NCI-H146 (cell line): ENCODE measurements around the gene FBLN1.
A peak's percentile ranks its signal among the peaks of the same experiment; 100 is the strongest.
"Not testable (repeated sequence)": the region's sequence is repeated elsewhere in the genome, so short reads cannot be mapped to it uniquely, and the experiment has no call there.

Experiments used
- DNase-seq: peaks from one replicate; lab custom pipeline; 2025; lab: John Stamatoyannopoulos, UW

FBLN1 gene, protein sequence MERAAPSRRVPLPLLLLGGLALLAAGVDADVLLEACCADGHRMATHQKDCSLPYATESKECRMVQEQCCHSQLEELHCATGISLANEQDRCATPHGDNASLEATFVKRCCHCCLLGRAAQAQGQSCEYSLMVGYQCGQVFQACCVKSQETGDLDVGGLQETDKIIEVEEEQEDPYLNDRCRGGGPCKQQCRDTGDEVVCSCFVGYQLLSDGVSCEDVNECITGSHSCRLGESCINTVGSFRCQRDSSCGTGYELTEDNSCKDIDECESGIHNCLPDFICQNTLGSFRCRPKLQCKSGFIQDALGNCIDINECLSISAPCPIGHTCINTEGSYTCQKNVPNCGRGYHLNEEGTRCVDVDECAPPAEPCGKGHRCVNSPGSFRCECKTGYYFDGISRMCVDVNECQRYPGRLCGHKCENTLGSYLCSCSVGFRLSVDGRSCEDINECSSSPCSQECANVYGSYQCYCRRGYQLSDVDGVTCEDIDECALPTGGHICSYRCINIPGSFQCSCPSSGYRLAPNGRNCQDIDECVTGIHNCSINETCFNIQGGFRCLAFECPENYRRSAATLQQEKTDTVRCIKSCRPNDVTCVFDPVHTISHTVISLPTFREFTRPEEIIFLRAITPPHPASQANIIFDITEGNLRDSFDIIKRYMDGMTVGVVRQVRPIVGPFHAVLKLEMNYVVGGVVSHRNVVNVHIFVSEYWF

DNA sequence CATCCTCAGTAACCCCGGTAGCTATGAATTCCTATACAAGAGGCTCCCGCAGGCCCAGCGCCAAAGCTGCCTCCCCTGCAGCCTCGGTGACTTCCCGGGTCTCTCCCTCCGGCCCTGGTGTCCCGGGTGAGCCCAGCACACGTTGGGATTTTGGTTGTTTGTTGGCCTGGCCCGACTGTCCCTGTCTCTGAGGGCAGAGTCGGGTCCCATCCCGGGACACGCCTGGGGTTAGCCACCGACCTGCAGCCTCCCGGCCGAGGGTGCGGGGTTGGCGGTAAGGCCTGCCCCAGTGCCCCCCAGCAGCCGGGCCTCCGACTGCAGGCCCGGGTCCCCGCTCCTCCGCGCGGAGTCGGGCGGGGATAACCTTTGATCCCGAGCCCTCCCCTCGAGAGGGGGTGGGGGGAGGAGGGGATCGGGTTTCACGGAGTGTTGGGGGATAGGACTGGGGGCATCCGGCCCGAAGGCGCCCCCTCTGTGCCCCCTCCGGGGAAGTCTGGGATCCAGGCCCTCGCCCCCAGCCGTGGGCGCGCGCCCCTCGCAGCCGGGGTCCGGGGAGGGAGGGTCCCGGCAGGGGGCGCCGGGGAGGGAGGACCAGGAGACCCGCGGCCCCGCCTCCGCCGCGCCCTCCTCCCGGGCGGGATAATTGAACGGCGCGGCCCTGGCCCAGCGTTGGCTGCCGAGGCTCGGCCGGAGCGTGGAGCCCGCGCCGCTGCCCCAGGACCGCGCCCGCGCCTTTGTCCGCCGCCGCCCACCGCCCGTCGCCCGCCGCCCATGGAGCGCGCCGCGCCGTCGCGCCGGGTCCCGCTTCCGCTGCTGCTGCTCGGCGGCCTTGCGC is at the start of gene FBLN1:
Gene FBLN1 (plus strand): TSS at position 669 of the 835 bp plus-strand sequence. CDS start 103 bp downstream, at position 772.
- DNase-seq, result peak; percentile 63

DNA sequence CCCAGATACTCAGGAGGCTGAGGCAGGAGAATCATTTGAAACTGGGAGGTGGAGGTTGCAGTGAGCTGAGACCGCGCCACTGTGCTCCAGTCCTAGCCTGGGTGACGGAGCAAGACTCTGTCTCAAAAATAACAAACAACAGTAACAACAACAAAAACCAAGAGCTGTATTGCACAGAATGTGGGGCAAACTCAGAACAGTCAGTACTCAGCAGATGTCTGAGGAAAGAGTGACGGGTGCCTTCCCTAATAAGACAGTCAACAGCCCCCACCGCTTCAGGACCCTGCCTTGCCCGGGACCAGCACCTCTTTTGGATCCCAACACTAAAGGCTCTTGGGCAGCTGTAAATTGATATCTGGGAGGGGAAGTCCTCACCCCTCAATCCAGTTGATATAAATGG is 48.9 kb upstream of the FBLN1 start:
- no peak for DNase-seq

DNA sequence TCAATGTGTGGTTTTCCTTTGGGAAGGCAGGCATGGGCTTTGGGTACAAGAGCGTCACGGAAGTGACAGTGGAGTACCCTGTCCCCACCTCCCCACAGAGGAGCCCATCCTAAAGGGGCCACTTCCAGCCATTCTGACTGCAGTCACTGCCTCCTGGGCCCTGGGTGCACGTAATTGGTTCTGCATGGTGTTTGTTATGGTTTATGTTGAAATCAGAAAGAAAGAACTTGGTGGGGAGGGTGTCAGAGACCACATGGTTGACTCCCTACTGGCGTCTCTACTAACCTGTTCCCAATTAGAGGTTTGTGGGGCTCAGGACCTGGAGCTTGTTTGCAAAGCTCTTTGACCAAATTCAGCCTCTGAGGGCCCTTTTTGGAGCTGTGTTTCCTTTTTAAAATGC is 48.4 kb upstream of the FBLN1 start:
- no peak for DNase-seq

DNA sequence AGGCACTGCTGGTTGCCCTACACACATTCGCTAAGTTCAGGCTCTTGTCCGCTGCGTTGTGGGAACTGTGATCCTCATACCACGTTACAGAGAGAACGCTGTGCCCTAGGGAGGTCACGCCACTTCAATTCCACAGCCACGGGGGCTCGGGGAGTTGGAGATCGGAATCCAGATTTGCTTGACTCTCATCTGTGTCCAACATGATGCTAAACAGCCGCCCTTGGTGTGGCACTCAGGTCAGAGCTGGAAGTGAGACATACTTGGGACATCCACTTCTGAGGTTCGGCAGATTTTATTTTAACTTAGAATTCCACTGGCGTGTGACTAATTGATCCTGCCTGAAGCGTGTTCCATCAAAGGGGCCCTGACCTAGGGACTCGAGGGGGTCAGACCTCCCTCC is 47.5 kb upstream of the FBLN1 start:
- no peak for DNase-seq

DNA sequence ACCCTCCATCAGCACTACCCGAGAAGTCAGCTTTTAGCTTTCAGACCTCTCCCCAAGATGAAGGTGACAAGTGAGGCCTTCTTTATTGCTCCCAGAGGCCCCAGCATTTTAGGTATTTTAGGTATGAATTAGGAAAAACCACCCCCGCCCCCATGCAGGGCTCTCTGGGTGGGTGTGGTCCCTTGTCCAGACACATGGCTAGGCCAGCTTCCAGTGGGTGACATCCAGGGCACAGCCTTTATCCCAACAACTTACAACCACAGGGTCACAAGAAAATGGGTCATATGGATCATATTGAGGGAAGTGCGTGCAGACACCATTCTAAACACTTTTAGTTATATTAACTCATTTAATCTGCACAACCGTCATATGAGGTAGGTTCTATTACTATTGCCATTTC is 47.1 kb upstream of the FBLN1 start:
- no peak for DNase-seq

DNA sequence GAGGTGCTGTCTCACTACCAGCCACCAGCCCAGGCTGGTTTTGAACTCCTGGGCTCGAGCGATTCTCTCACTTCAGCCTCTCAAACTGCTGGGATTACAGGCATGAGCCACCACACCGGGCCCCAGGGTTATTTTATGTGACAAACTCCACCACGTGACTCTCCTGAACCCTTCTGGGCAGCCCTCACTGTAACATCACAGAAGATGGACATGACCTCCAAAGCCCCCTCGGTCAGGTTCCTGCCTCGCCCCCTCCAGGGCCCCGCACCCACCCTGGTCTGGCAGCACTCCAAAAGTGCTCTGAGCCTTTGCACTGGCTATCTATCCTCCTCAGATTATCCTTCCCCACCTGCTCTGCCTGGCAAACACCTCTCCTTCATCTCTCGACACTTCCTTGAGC is 45.9 kb upstream of the FBLN1 start:
- no peak for DNase-seq

DNA sequence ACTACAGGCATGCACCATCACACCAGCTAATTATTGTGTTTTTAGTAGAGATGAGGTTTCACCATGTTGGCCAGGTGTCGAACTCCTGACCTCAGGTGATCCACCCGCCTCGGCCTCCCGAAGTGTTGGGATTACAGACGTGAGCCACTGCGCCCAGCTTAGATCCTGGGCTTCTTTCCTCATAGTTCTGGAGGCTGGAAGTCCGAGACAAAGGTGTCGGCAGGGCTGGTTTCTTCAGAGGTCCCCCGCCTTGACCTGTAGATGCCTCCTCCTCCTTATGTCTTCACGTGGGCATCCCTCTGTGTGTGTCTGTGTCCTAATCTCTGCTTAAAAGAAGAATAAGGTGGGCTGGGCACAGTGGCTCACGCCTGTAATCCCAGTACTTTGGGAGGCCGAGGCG is 44.2 kb upstream of the FBLN1 start:
- no peak for DNase-seq

DNA sequence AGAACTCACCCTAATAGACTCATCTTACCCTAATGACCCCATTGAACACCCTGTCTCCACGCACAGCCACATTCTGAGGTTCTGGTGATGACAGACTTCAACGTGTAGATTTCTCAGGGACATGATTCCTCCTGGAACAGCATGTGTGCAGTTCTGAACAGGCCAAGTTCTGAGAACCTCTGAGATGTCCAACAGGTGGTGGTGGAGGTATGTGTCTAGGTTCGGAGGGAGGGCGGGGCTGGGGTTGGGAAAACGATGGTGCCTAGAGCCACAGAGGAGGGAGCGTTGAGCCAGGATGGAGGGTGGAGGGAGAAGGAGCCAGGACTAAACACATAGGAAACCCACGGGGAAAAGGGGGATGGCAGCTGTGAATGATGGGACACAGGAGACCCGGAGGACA is 43.4 kb upstream of the FBLN1 start:
- DNase-seq, result no peak

DNA sequence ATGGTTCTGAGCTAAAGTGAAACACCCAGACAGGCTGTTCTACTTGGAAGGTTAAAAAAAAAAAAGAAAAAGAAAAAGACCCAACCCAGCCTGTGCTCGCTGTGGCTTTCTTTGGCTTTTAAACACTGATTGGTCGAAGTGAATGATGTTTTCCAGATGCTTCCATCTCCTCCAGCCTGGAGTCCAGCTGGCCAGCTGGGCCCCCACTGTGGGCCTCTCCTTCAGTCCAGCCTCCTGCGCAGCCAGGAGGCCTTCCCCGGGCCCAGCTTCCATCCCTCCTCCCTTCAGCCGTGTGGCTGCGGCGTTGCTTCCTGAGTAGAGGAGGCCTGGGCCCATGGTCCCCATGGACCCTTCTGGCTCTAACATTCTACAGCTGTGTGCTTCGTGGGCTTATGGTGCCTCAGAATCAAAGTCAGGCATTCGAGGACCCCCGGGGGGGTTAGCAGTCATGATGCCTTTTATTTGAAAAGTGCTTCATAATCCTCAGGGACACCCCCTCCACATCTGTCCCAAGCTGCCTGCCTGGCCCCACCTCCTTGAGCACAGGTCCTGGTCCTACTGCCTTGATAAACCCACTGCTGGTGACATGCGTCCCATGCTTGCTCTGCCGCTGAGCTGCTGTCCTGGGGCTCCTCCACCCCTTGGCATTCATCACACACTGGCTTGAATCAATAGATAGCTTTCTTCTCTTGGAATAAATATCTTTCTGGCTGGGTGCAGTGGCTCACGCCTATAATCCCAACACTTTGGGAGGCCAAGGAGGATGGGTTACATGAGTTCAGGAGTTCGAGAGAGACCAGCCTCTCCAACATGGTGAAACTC is 42.2 kb upstream of the FBLN1 start:
- no peak for DNase-seq

DNA sequence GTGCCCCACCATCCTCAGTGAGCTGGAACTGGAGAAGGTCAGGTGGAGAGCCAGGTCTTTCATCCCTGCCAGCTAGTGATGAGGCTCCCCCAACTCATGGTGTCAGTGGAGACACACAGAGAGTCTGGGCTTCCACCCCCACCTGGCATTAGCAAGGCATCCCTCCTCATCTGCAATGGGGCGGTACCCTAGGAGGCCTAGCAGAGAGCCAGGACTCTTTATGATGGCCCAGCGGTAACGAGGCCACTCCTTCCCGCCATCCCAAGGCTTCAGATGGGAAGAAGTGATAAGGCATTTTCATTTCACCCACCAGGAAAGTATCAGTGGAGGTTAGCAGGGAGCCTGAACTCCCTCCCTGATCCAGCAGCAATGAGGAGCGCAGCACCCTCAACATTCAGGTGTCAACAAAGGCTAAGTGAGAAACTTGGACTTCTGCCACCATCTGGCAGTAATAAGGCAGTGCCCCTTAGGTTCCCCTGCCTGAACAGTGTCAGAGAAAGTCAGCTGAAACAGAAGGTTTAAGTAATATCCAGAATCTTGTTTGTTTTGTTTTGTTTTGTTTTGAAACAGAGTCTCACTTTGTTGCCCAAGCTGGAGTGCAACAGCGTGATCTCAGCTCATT is 40.5 kb upstream of the FBLN1 start:
- DNase-seq, result peak; percentile 12

DNA sequence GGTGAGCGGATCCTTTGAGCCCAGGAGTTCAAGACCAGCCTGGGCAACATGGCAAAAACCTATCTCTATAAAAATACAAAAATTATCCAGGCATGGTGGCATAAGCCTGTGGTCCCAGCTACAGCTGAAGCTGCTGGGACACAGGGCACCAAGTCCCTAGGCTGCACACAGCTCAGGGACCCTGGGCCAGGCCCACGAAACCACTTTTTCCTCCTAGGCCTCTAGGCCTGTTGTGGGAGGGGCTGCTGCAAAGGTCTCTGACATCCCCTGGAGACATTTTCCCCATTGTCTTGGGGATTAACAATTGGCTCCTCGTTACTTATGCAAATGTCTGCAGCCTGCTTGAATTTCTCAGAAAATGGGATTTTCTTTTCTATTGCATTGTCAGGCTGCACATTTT is 39.0 kb upstream of the FBLN1 start:
- not testable (repeated sequence) for DNase-seq

DNA sequence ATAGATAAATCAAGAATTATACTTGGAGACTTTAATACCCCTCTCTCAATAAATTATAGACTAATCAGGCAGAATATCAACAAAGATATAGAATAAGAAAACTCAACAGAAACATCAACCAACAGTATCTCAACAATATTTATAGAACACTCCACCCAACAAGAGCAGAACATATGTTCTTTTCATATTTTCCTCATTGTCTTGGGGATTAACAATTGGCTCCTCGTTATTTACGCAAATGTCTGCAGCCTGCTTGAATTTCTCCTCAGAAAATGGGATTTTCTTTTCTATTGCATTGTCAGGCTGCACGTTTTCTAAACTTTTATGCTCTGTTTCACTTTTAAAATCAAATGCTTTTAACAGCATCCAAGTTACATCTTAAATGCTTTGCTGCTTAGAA is 37.0 kb upstream of the FBLN1 start:
- no peak for DNase-seq

DNA sequence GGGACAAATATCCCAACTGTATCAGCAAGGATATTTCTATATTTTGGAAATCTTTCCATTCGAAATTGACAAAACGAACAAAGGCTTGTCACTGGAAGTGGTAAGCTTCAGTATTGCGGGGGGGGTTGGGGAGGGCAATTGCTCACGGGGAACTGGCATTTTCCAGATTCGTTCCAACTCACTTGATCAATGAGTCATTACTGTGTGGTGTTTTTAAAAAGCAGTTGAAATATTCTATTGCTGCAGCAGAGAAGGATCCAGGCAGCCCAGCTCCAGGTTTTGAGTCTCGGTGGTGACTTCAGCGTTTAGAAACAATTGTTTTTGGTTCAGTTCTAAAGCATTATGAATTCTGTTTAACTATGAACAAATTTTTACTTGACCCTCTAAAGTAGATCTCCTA is 33.8 kb upstream of the FBLN1 start:
- no peak for DNase-seq

DNA sequence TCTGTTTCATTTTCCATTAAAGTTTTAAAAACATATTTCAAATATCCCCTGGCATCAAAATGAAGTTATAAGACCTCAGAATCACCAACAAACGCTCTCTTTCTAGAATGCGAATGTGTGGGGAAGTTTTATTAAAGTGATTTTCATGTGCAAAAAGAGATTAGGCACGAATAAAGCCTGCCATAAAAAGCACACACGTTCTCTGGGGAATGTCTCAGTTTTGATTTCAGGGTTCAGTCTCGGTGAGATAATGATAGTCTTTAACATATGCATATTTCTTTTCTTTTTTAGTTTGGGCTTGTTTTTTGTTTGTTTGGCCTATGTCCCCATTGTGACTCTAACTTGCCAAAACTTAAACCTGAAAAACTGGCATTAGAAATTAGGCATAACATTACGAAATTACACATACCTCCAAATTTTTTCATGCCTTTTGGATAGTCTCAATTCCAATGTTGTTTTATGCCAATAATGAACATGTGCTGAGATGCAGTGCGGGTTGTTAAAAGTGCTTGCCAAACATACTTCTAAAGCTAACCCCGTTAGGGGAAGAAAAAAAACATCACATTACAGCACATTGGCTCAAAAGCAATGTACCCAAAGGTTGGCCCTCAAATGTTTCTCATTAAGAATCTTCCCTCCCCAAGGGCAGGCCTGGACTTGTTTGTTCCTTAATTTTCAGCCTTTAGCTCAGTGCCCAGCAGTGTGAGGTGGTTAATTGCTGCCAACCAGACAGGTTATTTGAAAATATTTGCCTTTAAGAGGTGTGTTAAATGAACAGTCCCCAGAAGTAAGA is 33.2 kb upstream of the FBLN1 start:
- DNase-seq, result peak; percentile 23

DNA sequence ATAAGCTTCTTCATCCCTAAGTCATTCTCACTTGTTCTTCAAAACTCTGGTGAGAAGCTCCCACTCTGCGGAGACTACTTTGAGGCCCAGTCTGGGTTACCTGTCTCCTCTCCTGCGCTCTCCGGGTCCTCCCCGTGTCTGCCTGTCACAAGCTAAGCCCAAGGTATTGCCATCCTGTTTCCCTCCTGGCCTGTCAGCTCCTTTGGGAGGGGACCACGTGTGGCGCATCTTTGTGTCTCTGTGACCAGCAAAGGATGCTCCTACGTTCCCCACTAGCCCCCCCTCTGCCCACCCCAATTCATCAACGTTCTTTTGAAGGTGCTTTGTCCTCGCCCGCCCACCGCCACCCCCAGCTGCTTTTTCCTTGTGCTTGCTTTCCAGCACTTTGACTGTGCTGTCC is 31.8 kb upstream of the FBLN1 start:
- DNase-seq, result no peak

DNA sequence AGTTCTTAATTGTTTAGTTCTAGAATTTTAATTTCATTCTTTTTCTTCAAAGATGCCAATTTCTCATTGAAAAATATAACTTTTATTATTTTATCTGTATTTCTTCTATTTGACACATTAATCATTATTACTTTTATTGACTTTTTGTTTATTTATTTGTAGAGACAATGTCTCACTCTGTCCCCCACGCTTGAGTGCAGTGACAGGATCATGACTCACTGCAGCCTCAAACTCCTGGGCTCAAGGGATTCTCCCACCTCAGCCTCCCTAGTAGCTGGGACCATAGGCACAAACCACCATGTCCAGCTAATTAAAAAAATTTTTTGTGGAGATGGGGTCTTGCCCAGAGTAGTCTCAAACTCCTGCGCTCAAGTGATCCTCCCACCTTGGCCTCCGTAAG is 30.3 kb upstream of the FBLN1 start:
- no peak for DNase-seq

DNA sequence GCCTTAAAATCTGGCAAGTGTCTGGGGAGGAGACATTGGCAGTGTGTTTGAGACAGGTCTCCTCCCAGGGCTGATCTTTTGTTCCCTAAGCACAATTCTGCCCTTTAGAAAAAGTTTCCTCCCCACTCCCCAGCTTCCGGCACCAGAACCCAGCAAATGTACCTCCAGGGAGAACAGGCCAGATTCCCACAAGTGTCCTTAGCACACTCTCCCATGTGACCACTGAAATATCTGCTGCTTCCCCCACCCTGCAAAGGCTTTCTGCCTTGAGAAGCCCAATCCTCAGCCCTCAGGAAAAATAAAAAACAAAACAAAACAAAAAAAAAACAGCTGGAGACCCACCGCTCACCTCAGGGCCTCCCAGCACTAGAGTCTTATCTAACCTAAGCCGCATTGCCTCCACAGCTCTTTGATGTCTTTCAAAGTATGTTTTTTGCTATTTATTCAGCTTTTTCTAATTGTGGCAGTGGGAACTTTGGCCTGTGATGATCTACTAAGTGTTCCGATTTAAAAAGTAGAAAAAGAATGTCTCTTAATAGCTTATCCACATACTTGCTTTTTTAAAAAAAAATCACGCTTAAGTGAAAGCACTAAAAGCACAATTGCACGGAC is 29.0 kb upstream of the FBLN1 start:
- no peak for DNase-seq

DNA sequence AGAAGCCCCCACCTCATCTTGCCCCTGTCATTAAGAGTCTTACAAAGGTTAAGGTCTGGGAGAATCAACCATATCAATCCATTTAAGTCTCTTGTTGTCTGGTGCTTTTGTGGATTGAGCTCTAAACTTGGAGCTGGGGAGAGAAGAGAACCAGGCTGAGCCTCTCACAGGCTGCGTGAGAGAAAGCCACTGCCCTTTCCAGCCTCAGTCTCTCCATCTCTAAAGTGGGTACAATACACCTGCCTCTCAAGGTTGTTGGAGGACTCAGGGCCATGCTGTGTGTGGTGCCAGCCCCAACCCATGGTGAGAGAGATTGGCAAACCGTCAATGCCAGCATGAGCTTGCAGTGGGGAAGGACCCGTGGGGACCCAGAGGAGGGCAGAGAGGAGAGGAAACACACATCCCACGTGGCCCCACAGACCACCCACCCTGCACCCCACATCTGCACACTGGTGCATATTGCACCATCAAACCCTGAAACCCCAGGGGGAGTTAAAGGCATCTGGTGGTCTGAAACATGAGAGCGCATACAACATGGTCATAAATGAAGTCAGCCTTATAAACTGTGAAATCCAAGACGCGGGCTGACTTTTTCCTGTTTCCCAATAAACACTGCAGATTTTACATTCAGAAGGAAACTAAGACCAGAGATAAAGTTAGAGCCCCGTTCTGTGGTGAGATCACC is 27.5 kb upstream of the FBLN1 start:
- DNase-seq, result no peak

DNA sequence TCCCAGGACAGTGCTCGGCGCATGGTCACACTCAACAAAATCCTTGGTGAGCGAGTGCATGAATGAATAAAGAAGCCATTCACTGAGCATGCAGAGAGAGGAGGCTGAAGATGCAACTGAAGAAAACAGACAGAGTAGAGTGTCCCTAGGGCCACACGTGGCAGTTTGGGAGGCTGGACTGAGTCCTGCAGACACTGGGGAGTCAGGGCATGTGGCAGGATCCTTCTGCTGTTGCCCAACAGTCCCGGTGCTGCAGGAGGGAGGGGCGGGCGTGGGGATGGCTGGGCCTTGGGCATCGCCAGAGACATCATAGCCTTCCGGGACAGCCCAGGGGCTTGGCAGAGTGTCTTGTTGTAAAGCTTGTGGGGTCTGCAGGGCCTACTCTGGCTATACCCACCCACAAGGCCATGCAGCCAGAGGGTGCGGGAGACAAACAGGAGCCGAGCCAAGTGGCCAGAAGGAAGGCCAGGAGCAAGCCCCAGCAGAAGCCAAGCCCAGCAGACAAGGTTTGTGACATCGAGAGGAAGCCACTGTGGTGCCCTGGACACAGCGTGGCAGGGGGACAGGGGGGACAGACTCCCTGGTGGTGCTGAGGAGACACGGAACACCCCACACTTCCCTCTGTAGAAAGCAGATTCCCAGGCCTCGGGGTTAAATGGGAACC is 26.7 kb upstream of the FBLN1 start:
- no peak for DNase-seq
